SU-DHL-6 (cell line): ENCODE data around the gene CEBPG.

ENCODE experiments used
- H2AFZ ChIP-seq: fragments of 200-600 bp; sonication (generic); 2 replicates; pipeline ENCODE4 v1.6.1; 2014; ENCODE audit warnings: low read depth, mild to moderate bottlenecking, moderate library complexity, mixed read lengths, antibody characterized with exemption, low read length; ENCODE audit not compliant: severe bottlenecking
- H3F3A ChIP-seq: fragments of 200-600 bp; shearing (Covaris generic); 2 replicates; pipeline ENCODE4 v1.6.0; 2016; ENCODE audit warnings: antibody characterized with exemption, mild to moderate bottlenecking; ENCODE audit not compliant: insufficient read depth
- H3K27ac ChIP-seq: fragments of 200-600 bp; sonication (generic); 2 replicates; pipeline ENCODE4 v1.5.1; 2016; ENCODE audit warnings: low read depth, mild to moderate bottlenecking, low read length, moderate library complexity, mixed read lengths
- H3K27me3 ChIP-seq: fragments of 200-600 bp; sonication (generic), shearing (Covaris generic); 2 replicates; pipeline ENCODE4 v1.6.0; 2014; ENCODE audit warnings: mild to moderate bottlenecking, low read length
- H3K36me3 ChIP-seq: fragments of 200-600 bp; sonication (generic); 2 replicates; pipeline ENCODE4 v1.6.1; 2014; ENCODE audit warnings: mild to moderate bottlenecking, low read length, mixed read lengths
- H3K4me2 ChIP-seq: fragments of 300-600, 200-600 bp; shearing (Covaris generic), sonication (generic); 2 replicates; pipeline ENCODE4 v1.6.0; 2014; ENCODE audit warnings: low read length, low read depth, mild to moderate bottlenecking; ENCODE audit not compliant: poor library complexity, severe bottlenecking
- H3K4me3 ChIP-seq: fragments of 200-600 bp; sonication (generic); 2 replicates; pipeline ENCODE4 v1.5.1; 2014; ENCODE audit warnings: antibody characterized with exemption, low read length, mild to moderate bottlenecking, mixed read lengths; ENCODE audit not compliant: insufficient read depth, poor library complexity, severe bottlenecking
- H3K79me2 ChIP-seq: fragments of 200-600 bp; sonication (generic); 2 replicates; pipeline ENCODE4 v1.6.1; 2014; ENCODE audit warnings: mild to moderate bottlenecking, low read length, moderate library complexity; ENCODE audit not compliant: insufficient read depth
- H3K9ac ChIP-seq: fragments of 200-600 bp; sonication (generic); 2 replicates; pipeline ENCODE4 v1.7.0; 2014; ENCODE audit warnings: mild to moderate bottlenecking, low read length
- H3K9me2 ChIP-seq: fragments of 200-600 bp; sonication (generic); replicated peaks from 2 replicates; pipeline ENCODE4 v1.6.1; 2014; ENCODE audit warnings: low read length; ENCODE audit not compliant: insufficient read depth
- H3K9me3 ChIP-seq: fragments of 200-600 bp; sonication (generic); 2 replicates; pipeline ENCODE4 v1.6.1; 2014; ENCODE audit warnings: low read length, mixed read lengths; ENCODE audit not compliant: insufficient read depth
- H4K20me1 ChIP-seq: fragments of 200-600 bp; sonication (generic); 2 replicates; pipeline ENCODE4 v1.6.1; 2014; ENCODE audit warnings: low read depth, mild to moderate bottlenecking, antibody characterized with exemption, low read length, moderate library complexity, mixed read lengths
- CTCF ChIP-seq: fragments of 200-600 bp; sonication (generic); IDR thresholded peaks from one replicate; pipeline ENCODE4 v1.5.1; 2017; ENCODE audit warnings: antibody characterized with exemption, mild to moderate bottlenecking, low read length, moderate library complexity; ENCODE audit not compliant: insufficient read depth, poor library complexity, severe bottlenecking
- EZH2phosphoT487 ChIP-seq: fragments of 200-600 bp; sonication (generic), shearing (Covaris generic); conservative IDR thresholded peaks from 2 replicates; pipeline ENCODE4 v1.6.1; 2018; ENCODE audit warnings: mild to moderate bottlenecking, antibody characterized with exemption, low read length, moderate library complexity, mixed read lengths

CEBPG gene

DNA sequence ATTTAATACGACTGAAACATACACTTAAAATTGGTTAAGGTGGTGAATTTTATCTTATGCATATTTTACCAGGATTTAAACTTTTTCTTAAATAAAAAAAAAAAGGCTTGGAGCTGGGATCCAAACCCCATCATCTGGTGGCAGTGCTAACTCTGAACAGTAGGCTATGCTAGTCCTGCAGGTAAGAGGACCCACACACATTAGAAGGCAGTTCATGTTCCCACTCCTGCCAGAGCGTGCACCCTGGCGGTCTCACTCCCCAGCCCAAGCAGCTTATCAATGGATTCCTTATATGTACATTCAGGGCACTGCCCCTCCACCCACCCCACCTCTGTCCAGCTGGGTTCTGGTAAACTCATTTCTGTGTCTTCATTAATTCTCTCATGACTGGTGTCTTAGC, 39.9 kb upstream of the CEBPG start:
- TF ChIP-seq EZH2phosphoT487, result no peak
- TF ChIP-seq CTCF, result no peak
- Histone ChIP-seq H3K36me3 (no peaks in the 10 kb centered on the region), H3K4me2 (no peak overlapping the region), H3K9ac (no peak overlapping the region), H3K4me3 (no peak overlapping the region), H3K9me3 (no peaks in the 10 kb centered on the region), H3K9me2 (no peaks in the 10 kb centered on the region), H3K79me2 (no peaks in the 10 kb centered on the region), H3K27ac (no peak overlapping the region), H3F3A (no peaks in the 10 kb centered on the region), H3K27me3 (no peaks in the 10 kb centered on the region), H4K20me1 (no peaks in the 10 kb centered on the region), H2AFZ (no peak overlapping the region)

- Histone ChIP-seq H3K9me2 (no peaks in the 10 kb centered on the region), H3K9ac (no peak overlapping the region), H3K79me2 (no peaks in the 10 kb centered on the region), H3K4me3 (no peak overlapping the region), H3F3A (no peaks in the 10 kb centered on the region), H3K4me2 (no peak overlapping the region), H3K36me3 (no peaks in the 10 kb centered on the region), H3K9me3 (no peaks in the 10 kb centered on the region), H4K20me1 (no peaks in the 10 kb centered on the region), H2AFZ (no peak overlapping the region), H3K27me3 (no peaks in the 10 kb centered on the region), H3K27ac (no peak overlapping the region)
- no peak for TF ChIP-seq EZH2phosphoT487
- no peak for TF ChIP-seq CTCF
Observed at GRCh38 chr19:33334271-33334670, 39.2 kb upstream of the CEBPG start.

DNA sequence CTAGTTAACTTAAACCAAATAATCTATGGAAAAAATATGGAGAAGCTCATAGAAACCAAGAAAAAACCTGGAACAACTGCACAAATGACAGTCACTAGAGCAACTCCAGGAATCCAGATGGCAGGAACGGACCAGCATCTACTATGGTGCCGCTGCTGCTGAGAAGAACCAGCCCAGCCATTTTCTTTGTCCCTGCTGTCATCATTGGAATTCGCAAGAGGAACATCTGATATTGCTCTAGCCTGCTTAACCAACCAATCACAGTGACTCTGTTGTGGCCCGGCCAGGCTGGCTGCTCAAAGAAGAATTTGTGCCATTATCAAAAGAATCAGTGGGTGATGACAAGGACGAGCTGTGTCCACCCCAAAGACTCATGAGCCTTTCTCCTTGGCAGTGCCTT, 38.1 kb upstream of the CEBPG start:
- Histone ChIP-seq H3K9ac (no peak overlapping the region), H2AFZ (no peak overlapping the region), H3K27me3 (no peaks in the 10 kb centered on the region), H3K79me2 (no peaks in the 10 kb centered on the region), H3K36me3 (no peaks in the 10 kb centered on the region), H3K4me2 (no peak overlapping the region), H3K9me2 (no peaks in the 10 kb centered on the region), H3K27ac (no peak overlapping the region), H3F3A (no peaks in the 10 kb centered on the region), H3K9me3 (no peaks in the 10 kb centered on the region), H4K20me1 (no peaks in the 10 kb centered on the region), H3K4me3 (no peak overlapping the region)
- TF ChIP-seq EZH2phosphoT487 (no peak), CTCF (no peak)
